K562 (cell line): Measurements from ENCODE around the gene SMARCB1. TPM values are rescaled to one million over a fixed set of nuclear protein-coding genes. Genes with fewer than 3 reads are reported as not detected.
A peak's percentile ranks its signal among the peaks of the same experiment; 100 is the strongest.

ENCODE experiments used
- DIDO1 ChIP-seq: fragments of 450-650 bp; IDR thresholded peaks from 2 replicates; pipeline ENCODE4 v1.6.1; 2016; ENCODE audit warnings: low read depth, missing biosample characterization, missing genetic modification characterization
- NCOA4 ChIP-seq: fragments of 450-650 bp; IDR thresholded peaks from 2 replicates; pipeline ENCODE4 v1.6.1; 2018; ENCODE audit warnings: mild to moderate bottlenecking; ENCODE audit not compliant: partially characterized antibody
- NFYB ChIP-seq: IDR thresholded peaks from 2 replicates; pipeline ENCODE4 v1.6.1; 2011; ENCODE audit warnings: mild to moderate bottlenecking, moderate library complexity; ENCODE audit not compliant: insufficient read length; ENCODE audit errors: extremely low read depth
- PTRF ChIP-seq: fragments of 450-650 bp; IDR thresholded peaks from 2 replicates; pipeline ENCODE4 v1.6.1; 2016; ENCODE audit warnings: mild to moderate bottlenecking, missing genetic modification characterization, missing compliant biosample characterization
- RFX5 ChIP-seq: IDR thresholded peaks from 2 replicates; pipeline ENCODE4 v1.6.1; 2011; ENCODE audit warnings: low read depth, mild to moderate bottlenecking, improper control_type of control experiment, low read length
- SMAD4 ChIP-seq: fragments of 250-450 bp; sonication (Bioruptor Pico); conservative IDR thresholded peaks from 2 replicates; pipeline ENCODE4 v1.8.0; 2021; ENCODE audit warnings: inconsistent platforms, mild to moderate bottlenecking, moderate library complexity
- SRSF3 ChIP-seq: fragments of 200-400 bp; formaldehyde crosslinking; IDR thresholded peaks from 2 replicates; pipeline ENCODE4 v1.6.1; 2016; ENCODE audit warnings: mild to moderate bottlenecking, low read length, moderate library complexity; ENCODE audit not compliant: insufficient read depth
- TEAD4 ChIP-seq, 2 experiments: sonication (generic) in 1 of 2; formaldehyde crosslinking in 1 of 2; IDR thresholded peaks; 2 replicates each; pipeline versions ENCODE4 v1.6.1 to v1.8.0; 2012 to 2022; ENCODE audit warnings: borderline replicate concordance in 1 of 2, inconsistent platforms in 1 of 2, low read length in 1 of 2, mild to moderate bottlenecking in 1 of 2, missing genetic modification reagents in 1 of 2
- ZFP1 ChIP-seq: fragments of 450-650 bp; formaldehyde crosslinking; IDR thresholded peaks from 2 replicates; pipeline ENCODE4 v1.4.0; 2020; ENCODE audit warnings: mild to moderate bottlenecking, mixed read lengths
- ZKSCAN3 ChIP-seq: fragments of 250-450 bp; sonication (Bioruptor Pico); IDR thresholded peaks from 2 replicates; pipeline ENCODE4 v1.4.0; 2020
- ZNF165 ChIP-seq: fragments of 250-450 bp; sonication (Bioruptor Pico); IDR thresholded peaks from 2 replicates; pipeline ENCODE4 v1.4.0; 2020; ENCODE audit warnings: borderline replicate concordance
- ZNF561 ChIP-seq: fragments of 450-650 bp; formaldehyde crosslinking; conservative IDR thresholded peaks from 2 replicates; pipeline ENCODE4 v1.4.0; 2020; ENCODE audit warnings: mild to moderate bottlenecking, moderate library complexity
- polyA plus RNA-seq, 8 experiments: library from polyadenylated mRNA; depleted of rRNA in 4 of 8; stranded (reverse) in 5 of 8; unstranded in 3 of 8; fragments of >200 nt; fragmentation: Nextera tagmentation in 2 of 8; fragmentation: Illumina TruSeq in 1 of 8; extraction: Ambion mirVana in 2 of 8; extraction: Trizol in 1 of 8; gene quantifications; 2 replicates each; pipeline versions ENCODE4 v1.2.1 to v1.2.3, GENCODE V29; 2011 to 2014; ENCODE audit warnings: inconsistent platforms in 1 of 8, missing spikeins in 1 of 8
- total RNA-seq, 7 experiments: library from RNA; depleted of rRNA in 6 of 7; stranded (reverse); fragments of >200 nt in 6 of 7; fragmentation: Illumina TruSeq in 2 of 7; extraction: Trizol in 2 of 7; gene quantifications; 2 replicates each; pipeline versions ENCODE4 v1.2.1 to v1.2.3, GENCODE V29; 2011 to 2021; ENCODE audit warnings: low replicate concordance in 1 of 7
- TF ChIP-seq, protein P1 (sequence below): fragments of 250-450 bp; sonication (Bioruptor Pico); IDR thresholded peaks from 2 replicates; pipeline ENCODE4 v1.8.0; 2022; ENCODE audit warnings: moderate library complexity, mild to moderate bottlenecking, inconsistent platforms
- TF ChIP-seq, protein P2 (sequence below): IDR thresholded peaks from 2 replicates; pipeline ENCODE4 v1.6.1; 2011; ENCODE audit not compliant: insufficient read length; ENCODE audit errors: extremely low read depth
- TF ChIP-seq, protein P3 (sequence below): fragments of 200-800 bp; sonication (Bioruptor generic); IDR thresholded peaks from 2 replicates; pipeline ENCODE4 v1.6.1; 2016; ENCODE audit warnings: missing genetic modification characterization, missing compliant biosample characterization

Gene SMARCB1
- total and polyA plus RNA-seq, 9 of the 15 experiments (the other 6 are each of a cell fraction or from before 2014, with no cell fraction given): 1.2 to 113 (median 65.4) TPM

DNA sequence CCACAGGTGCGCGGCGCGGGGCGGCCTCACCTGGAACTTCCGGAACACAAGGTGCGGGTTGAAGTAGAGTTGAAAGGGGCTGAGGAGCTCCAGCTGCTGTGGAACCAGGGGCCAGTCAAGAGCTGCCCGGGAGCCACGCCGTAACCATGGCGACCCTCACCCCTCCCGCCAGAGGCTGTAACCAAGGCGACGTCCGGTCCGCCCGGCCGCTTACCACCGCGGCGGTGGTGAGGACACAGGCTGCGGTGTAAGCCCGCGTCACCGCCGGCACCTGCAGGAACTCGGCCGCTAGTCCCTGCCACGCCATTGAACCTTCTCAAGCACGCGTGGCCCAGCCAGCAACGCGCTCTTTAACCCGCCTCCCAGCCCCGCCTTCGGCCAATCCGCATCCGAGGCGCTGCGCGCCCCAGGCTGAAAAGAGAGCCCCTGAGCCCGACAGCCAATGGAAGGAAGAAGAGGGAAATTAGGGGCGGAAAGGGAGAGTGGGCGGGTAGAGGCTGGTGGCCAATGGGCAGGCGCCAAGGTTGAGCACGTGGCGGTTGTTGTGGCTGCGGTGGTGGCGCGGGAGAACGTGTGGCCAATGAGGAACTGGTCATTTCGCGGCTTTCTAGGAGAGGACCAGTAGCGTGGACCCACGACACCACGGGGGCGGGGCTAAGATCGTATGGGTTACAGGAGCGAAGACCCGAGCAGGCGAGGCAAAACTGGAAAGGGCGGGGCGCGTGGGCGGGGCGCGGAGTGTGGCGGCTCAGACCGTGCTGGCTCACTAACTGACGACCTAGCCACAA is 52.1 kb downstream of the SMARCB1 start, which contains the start of gene DERL3 (continued):
- no peak for TF ChIP-seq SRSF3
- TF ChIP-seq ZNF165 (CRISPR knock-in tag): no peak
- TF ChIP-seq NCOA4: no peak
- TF ChIP-seq TEAD4 (IDR thresholded peaks at IDR 0.05; ENCODE audit: low read length): no peak
- no peak for TF ChIP-seq TEAD4 (CRISPR knock-in tag; IDR thresholded peaks at IDR 0.05; ENCODE audit: borderline replicate concordance)
- TF ChIP-seq, protein P1, sequence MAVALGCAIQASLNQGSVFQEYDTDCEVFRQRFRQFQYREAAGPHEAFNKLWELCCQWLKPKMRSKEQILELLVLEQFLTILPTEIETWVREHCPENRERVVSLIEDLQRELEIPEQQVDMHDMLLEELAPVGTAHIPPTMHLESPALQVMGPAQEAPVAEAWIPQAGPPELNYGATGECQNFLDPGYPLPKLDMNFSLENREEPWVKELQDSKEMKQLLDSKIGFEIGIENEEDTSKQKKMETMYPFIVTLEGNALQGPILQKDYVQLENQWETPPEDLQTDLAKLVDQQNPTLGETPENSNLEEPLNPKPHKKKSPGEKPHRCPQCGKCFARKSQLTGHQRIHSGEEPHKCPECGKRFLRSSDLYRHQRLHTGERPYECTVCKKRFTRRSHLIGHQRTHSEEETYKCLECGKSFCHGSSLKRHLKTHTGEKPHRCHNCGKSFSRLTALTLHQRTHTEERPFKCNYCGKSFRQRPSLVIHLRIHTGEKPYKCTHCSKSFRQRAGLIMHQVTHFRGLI (CRISPR knock-in tag): no peak
- 0 out of 2 replicates have a peak, but pooled peaks have one; percentile 18 for TF ChIP-seq SMAD4 (CRISPR knock-in tag)
- peak; percentile 86 for TF ChIP-seq NFYB
- TF ChIP-seq RFX5: 0 out of 2 replicates have a peak, but pooled peaks have one; percentile 39
- TF ChIP-seq, protein P2, sequence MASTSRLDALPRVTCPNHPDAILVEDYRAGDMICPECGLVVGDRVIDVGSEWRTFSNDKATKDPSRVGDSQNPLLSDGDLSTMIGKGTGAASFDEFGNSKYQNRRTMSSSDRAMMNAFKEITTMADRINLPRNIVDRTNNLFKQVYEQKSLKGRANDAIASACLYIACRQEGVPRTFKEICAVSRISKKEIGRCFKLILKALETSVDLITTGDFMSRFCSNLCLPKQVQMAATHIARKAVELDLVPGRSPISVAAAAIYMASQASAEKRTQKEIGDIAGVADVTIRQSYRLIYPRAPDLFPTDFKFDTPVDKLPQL: no peak
- no peak for TF ChIP-seq PTRF (tag)
- TF ChIP-seq DIDO1 (tag): no peak
- TF ChIP-seq, protein P3, sequence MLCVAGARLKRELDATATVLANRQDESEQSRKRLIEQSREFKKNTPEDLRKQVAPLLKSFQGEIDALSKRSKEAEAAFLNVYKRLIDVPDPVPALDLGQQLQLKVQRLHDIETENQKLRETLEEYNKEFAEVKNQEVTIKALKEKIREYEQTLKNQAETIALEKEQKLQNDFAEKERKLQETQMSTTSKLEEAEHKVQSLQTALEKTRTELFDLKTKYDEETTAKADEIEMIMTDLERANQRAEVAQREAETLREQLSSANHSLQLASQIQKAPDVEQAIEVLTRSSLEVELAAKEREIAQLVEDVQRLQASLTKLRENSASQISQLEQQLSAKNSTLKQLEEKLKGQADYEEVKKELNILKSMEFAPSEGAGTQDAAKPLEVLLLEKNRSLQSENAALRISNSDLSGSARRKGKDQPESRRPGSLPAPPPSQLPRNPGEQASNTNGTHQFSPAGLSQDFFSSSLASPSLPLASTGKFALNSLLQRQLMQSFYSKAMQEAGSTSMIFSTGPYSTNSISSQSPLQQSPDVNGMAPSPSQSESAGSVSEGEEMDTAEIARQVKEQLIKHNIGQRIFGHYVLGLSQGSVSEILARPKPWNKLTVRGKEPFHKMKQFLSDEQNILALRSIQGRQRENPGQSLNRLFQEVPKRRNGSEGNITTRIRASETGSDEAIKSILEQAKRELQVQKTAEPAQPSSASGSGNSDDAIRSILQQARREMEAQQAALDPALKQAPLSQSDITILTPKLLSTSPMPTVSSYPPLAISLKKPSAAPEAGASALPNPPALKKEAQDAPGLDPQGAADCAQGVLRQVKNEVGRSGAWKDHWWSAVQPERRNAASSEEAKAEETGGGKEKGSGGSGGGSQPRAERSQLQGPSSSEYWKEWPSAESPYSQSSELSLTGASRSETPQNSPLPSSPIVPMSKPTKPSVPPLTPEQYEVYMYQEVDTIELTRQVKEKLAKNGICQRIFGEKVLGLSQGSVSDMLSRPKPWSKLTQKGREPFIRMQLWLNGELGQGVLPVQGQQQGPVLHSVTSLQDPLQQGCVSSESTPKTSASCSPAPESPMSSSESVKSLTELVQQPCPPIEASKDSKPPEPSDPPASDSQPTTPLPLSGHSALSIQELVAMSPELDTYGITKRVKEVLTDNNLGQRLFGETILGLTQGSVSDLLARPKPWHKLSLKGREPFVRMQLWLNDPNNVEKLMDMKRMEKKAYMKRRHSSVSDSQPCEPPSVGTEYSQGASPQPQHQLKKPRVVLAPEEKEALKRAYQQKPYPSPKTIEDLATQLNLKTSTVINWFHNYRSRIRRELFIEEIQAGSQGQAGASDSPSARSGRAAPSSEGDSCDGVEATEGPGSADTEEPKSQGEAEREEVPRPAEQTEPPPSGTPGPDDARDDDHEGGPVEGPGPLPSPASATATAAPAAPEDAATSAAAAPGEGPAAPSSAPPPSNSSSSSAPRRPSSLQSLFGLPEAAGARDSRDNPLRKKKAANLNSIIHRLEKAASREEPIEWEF (CRISPR knock-in tag): no peak
- no peak for TF ChIP-seq ZKSCAN3
- no peak for TF ChIP-seq ZNF561 (CRISPR knock-in tag)
- TF ChIP-seq ZFP1 (CRISPR knock-in tag): no peak
